ENCODE results near the gene GLRA3. TPM values are rescaled to one million over a fixed set of nuclear protein-coding genes. Genes with fewer than 3 reads are reported as not detected.

GLRA3 gene
- total and polyA plus RNA-seq, 10 of the 15 experiments (the other 5 are each of a cell fraction or from before 2014, with no cell fraction given) = not detected

DNA sequence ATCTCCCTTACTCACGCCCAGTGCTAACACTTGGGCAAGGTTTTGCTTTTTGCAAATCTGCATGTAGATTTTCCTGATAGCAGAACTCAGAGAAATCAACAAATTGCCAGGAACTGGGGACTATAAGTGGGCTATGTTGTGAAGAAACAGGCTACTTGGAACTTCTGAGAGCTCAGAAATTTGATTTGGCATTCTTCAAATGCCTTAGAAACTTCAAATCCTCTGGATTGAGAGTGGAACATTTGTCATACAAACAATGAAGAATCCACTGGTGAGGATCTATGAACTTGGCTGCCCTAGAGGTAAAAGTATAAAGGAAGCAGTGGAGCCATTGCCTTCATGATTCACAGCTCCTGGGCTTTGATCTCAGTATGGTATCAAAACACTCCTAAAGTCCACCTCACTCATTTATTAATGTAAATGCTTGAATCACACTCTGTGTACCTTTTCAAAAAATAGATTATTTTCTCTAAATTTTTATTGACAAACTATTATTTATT, 126.0 kb downstream of the GLRA3 start:
- BruUV-seq (replicated peaks) = no TSS peak
- POLR2A ChIA-PET = no interaction called here
- intact Hi-C loops (cut with micrococcal nuclease; ENCODE audit: unreplicated experiment) = no loop called here

More for the DNA sequence above, 126.0 kb downstream of the GLRA3 start:
- Histone ChIP-seq H3K9ac (ENCODE audit: control insufficient read depth, insufficient read depth, low read length) (no peak overlapping the region), H3K4me1 (ENCODE audit: control insufficient read depth, insufficient read depth, low read length) (no peaks in the 10 kb centered on the region), H3K36me3 (ENCODE audit: control insufficient read depth in 2 of 2, insufficient read depth in 2 of 2, low read length in 1 of 2) (no peaks in the 10 kb centered on the region), H3K27ac (ENCODE audit: control insufficient read depth, insufficient read depth) (no peak overlapping the region), H3K9me3 (replicated peaks; ENCODE audit: control insufficient read depth, insufficient read depth, low read length) (no peaks in the 10 kb centered on the region), H3K27me3 (replicated peaks in 1 of 2; ENCODE audit: control insufficient read depth in 2 of 2, insufficient read depth in 2 of 2, low read length in 1 of 2) (no peaks in the 10 kb centered on the region), H3K4me3 (no peak overlapping the region), H4K20me1 (ENCODE audit: control insufficient read depth, insufficient read depth) (no peaks in the 10 kb centered on the region), H2AFZ (ENCODE audit: control insufficient read depth, low read depth, low read length) (no peak overlapping the region), H3K79me2 (ENCODE audit: control insufficient read depth, insufficient read depth, low read length) (no peaks in the 10 kb centered on the region), H3K4me2 (ENCODE audit: control insufficient read depth, insufficient read depth) (no peak overlapping the region)
- RAD21 ChIA-PET (ENCODE audit: unreplicated experiment) = no interaction called here
- ATAC-seq (no peak), DNase-seq (ENCODE audit: low read depth, low spot score) (no peak), FAIRE-seq (no peak)
- in situ Hi-C loops (cut with MboI) = no loop called here
- CTCF ChIA-PET = no interaction called here
- SMC1A ChIA-PET (ENCODE audit: uncharacterized antibody, unreplicated experiment) = no interaction called here
- TF ChIP-seq, protein P1, sequence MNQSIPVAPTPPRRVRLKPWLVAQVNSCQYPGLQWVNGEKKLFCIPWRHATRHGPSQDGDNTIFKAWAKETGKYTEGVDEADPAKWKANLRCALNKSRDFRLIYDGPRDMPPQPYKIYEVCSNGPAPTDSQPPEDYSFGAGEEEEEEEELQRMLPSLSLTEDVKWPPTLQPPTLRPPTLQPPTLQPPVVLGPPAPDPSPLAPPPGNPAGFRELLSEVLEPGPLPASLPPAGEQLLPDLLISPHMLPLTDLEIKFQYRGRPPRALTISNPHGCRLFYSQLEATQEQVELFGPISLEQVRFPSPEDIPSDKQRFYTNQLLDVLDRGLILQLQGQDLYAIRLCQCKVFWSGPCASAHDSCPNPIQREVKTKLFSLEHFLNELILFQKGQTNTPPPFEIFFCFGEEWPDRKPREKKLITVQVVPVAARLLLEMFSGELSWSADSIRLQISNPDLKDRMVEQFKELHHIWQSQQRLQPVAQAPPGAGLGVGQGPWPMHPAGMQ (IDR thresholded peaks at IDR 0.05; ENCODE audit: borderline replicate concordance) = no peak
- TF ChIP-seq NR2F1 (conservative IDR thresholded peaks at IDR 0.05) = no peak
- TF ChIP-seq, protein P2, sequence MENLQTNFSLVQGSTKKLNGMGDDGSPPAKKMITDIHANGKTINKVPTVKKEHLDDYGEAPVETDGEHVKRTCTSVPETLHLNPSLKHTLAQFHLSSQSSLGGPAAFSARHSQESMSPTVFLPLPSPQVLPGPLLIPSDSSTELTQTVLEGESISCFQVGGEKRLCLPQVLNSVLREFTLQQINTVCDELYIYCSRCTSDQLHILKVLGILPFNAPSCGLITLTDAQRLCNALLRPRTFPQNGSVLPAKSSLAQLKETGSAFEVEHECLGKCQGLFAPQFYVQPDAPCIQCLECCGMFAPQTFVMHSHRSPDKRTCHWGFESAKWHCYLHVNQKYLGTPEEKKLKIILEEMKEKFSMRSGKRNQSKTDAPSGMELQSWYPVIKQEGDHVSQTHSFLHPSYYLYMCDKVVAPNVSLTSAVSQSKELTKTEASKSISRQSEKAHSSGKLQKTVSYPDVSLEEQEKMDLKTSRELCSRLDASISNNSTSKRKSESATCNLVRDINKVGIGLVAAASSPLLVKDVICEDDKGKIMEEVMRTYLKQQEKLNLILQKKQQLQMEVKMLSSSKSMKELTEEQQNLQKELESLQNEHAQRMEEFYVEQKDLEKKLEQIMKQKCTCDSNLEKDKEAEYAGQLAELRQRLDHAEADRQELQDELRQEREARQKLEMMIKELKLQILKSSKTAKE (IDR thresholded peaks at IDR 0.05; ENCODE audit: low read depth, poor library complexity, severe bottlenecking) = no peak
- no peak for TF ChIP-seq ASH2L (IDR thresholded peaks at IDR 0.05; ENCODE audit: borderline replicate concordance, low read depth)
- TF ChIP-seq JUNB (IDR thresholded peaks at IDR 0.05) = no peak
- TF ChIP-seq RB1 (IDR thresholded peaks at IDR 0.05; ENCODE audit: borderline replicate concordance) = no peak
- no peak for TF ChIP-seq NFYA (IDR thresholded peaks at IDR 0.05; ENCODE audit: borderline replicate concordance, low read depth, low read length)
- TF ChIP-seq PML (IDR thresholded peaks at IDR 0.05; ENCODE audit: low read length) = no peak
- no peak for TF ChIP-seq GABPA (IDR thresholded peaks at IDR 0.05; ENCODE audit: low read depth)
- TF ChIP-seq MEF2B (IDR thresholded peaks at IDR 0.05; ENCODE audit: partially characterized antibody, poor library complexity, severe bottlenecking) = no peak
- TF ChIP-seq NR2C2 (IDR thresholded peaks at IDR 0.05; ENCODE audit: borderline replicate concordance, control insufficient read depth, insufficient read length, low read depth) = no peak
- no peak for TF ChIP-seq TCF12 (IDR thresholded peaks at IDR 0.05; ENCODE audit: low read depth, low read length)
- no peak for TF ChIP-seq YBX1 (IDR thresholded peaks at IDR 0.05)
- WGBS (ENCODE audit: insufficient coverage, insufficient replicate concordance, low lambda C conversion rate, missing lambda C conversion rate) = 0% methylated on average over 1 of the region's 1 CpG
